HG03108 (cell line): ENCODE results near the gene CC2D2B.

Source experiments
- ATAC-seq: cut with Tn5 transposase; IDR thresholded peaks from one replicate; pipeline ENCODE4 v1.9.1; 2021; ENCODE audit warnings: moderate library complexity; ENCODE audit not compliant: unreplicated experiment

The CC2D2B gene

GRCh38 chr10:96074776-96075175, 167.0 kb downstream of the CC2D2B start:
- no peak for ATAC-seq

- ATAC-seq = no peak
These were observed 168.2 kb downstream of the CC2D2B start for GRCh38 chr10:96075977-96076376.

GRCh38 chr10:96077156-96077555, 169.4 kb downstream of the CC2D2B start:
- no peak for ATAC-seq

GRCh38 chr10:96082153-96082552, 174.4 kb downstream of the CC2D2B start:
- no peak for ATAC-seq
